ENCODE measurements around the gene RAI1.

The RAI1 gene

GRCh38 chr17:17754719-17755686, 73.7 kb downstream of the RAI1 start:
- DNase-seq (ENCODE audit: extremely low spot score): no peak
- CTCF ChIA-PET: interaction anchor here (0.7 kb wide), 1 partner anchor 318 kb away, joined by 3 read pairs; no protein-coding TSS in a partner anchor
- POLR2A ChIA-PET: interaction anchor here (2.2 kb wide), 1 partner anchor 81 kb away, joined by 9 read pairs; the partner anchor contains the start of gene SREBF1
- TF ChIP-seq BHLHE40 (IDR thresholded peaks at IDR 0.05; ENCODE audit: borderline replicate concordance): no peak
- no peak for TF ChIP-seq HDGF (IDR thresholded peaks at IDR 0.05; ENCODE audit: borderline replicate concordance)
- no peak for TF ChIP-seq SP1 (IDR thresholded peaks at IDR 0.05)
- TF ChIP-seq FOXM1 (IDR thresholded peaks at IDR 0.05; ENCODE audit: borderline replicate concordance): no peak
- no peak for TF ChIP-seq NFRKB (IDR thresholded peaks at IDR 0.05)
- no peak for TF ChIP-seq PKNOX1 (IDR thresholded peaks at IDR 0.05)
- no peak for TF ChIP-seq FOXA1 (IDR thresholded peaks at IDR 0.05)
- no peak for TF ChIP-seq FOXK2 (IDR thresholded peaks at IDR 0.05)
- TF ChIP-seq LEF1 (IDR thresholded peaks at IDR 0.05; ENCODE audit: borderline replicate concordance): no peak

GRCh38 chr17:17755715-17756114, 74.5 kb downstream of the RAI1 start:
- no peak for DNase-seq (ENCODE audit: extremely low spot score)
- ChIA-PET CTCF (interaction anchor here (0.7 kb wide), 1 partner anchor 317 kb away, joined by 3 read pairs; no protein-coding TSS in a partner anchor), POLR2A (interaction anchor here (2.2 kb wide), 1 partner anchor 80 kb away, joined by 9 read pairs; the partner anchor contains the start of gene SREBF1)
- no peak for TF ChIP-seq ARNT (IDR thresholded peaks at IDR 0.05)
- no peak for TF ChIP-seq TARDBP (IDR thresholded peaks at IDR 0.05)
- TF ChIP-seq HDGF (IDR thresholded peaks at IDR 0.05; ENCODE audit: borderline replicate concordance): no peak
- no peak for TF ChIP-seq ELF4 (IDR thresholded peaks at IDR 0.05)
- no peak for TF ChIP-seq SP1 (IDR thresholded peaks at IDR 0.05)
- TF ChIP-seq L3MBTL2 (conservative IDR thresholded peaks at IDR 0.05): no peak
- no peak for TF ChIP-seq BHLHE40 (IDR thresholded peaks at IDR 0.05; ENCODE audit: borderline replicate concordance)
- TF ChIP-seq LEF1 (IDR thresholded peaks at IDR 0.05; ENCODE audit: borderline replicate concordance): no peak
- TF ChIP-seq PKNOX1 (IDR thresholded peaks at IDR 0.05): no peak
- no peak for TF ChIP-seq FOXK2 (IDR thresholded peaks at IDR 0.05)
- TF ChIP-seq FOXA1 (IDR thresholded peaks at IDR 0.05): no peak
- TF ChIP-seq FOXM1 (IDR thresholded peaks at IDR 0.05; ENCODE audit: borderline replicate concordance): no peak
- no peak for TF ChIP-seq NFRKB (IDR thresholded peaks at IDR 0.05)
- TF ChIP-seq CTBP1 (IDR thresholded peaks at IDR 0.05; ENCODE audit: borderline replicate concordance): no peak
- no peak for TF ChIP-seq SUZ12 (IDR thresholded peaks at IDR 0.05)
- no peak for TF ChIP-seq ZNF384 (IDR thresholded peaks at IDR 0.05)

GRCh38 chr17:17757391-17757791, 76.1 kb downstream of the RAI1 start:
- ChIA-PET CTCF (interaction anchor here (0.9 kb wide), 1 partner anchor 67 kb away, joined by 3 read pairs; no protein-coding TSS in a partner anchor), POLR2A (no interaction called here)
- TF ChIP-seq FOXK2 (IDR thresholded peaks at IDR 0.05) (no peak), FOXA1 (IDR thresholded peaks at IDR 0.05) (no peak), TARDBP (IDR thresholded peaks at IDR 0.05) (no peak), HDGF (IDR thresholded peaks at IDR 0.05; ENCODE audit: borderline replicate concordance) (no peak), ELF4 (IDR thresholded peaks at IDR 0.05) (no peak), BHLHE40 (IDR thresholded peaks at IDR 0.05; ENCODE audit: borderline replicate concordance) (no peak), NFRKB (IDR thresholded peaks at IDR 0.05) (no peak), PKNOX1 (IDR thresholded peaks at IDR 0.05) (no peak)
- no peak for DNase-seq (ENCODE audit: extremely low spot score)

- TF ChIP-seq HDGF (IDR thresholded peaks at IDR 0.05; ENCODE audit: borderline replicate concordance): no peak
- TF ChIP-seq CTBP1 (IDR thresholded peaks at IDR 0.05; ENCODE audit: borderline replicate concordance): no peak
- TF ChIP-seq SP1 (IDR thresholded peaks at IDR 0.05): no peak
- no peak for TF ChIP-seq PKNOX1 (IDR thresholded peaks at IDR 0.05)
- no peak for TF ChIP-seq L3MBTL2 (conservative IDR thresholded peaks at IDR 0.05)
- no peak for TF ChIP-seq ELF4 (IDR thresholded peaks at IDR 0.05)
- TF ChIP-seq FOXK2 (IDR thresholded peaks at IDR 0.05): no peak
- TF ChIP-seq LEF1 (IDR thresholded peaks at IDR 0.05; ENCODE audit: borderline replicate concordance): no peak
- TF ChIP-seq NFRKB (IDR thresholded peaks at IDR 0.05): no peak
- TF ChIP-seq FOXA1 (IDR thresholded peaks at IDR 0.05): no peak
- no peak for TF ChIP-seq SUZ12 (IDR thresholded peaks at IDR 0.05)
- TF ChIP-seq FOXM1 (IDR thresholded peaks at IDR 0.05; ENCODE audit: borderline replicate concordance): no peak
- no peak for TF ChIP-seq ZNF384 (IDR thresholded peaks at IDR 0.05)
- no peak for TF ChIP-seq TARDBP (IDR thresholded peaks at IDR 0.05)
- ChIA-PET POLR2A (interaction anchor here (1.0 kb wide), 1 partner anchor 19 kb away, joined by 3 read pairs; no protein-coding TSS in a partner anchor), CTCF (interaction anchor here (0.9 kb wide), 1 partner anchor 68 kb away, joined by 3 read pairs; no protein-coding TSS in a partner anchor)
- no peak for DNase-seq (ENCODE audit: extremely low spot score)
Measured at GRCh38 chr17:17757956-17758845, 76.9 kb downstream of the RAI1 start.

Data from HEK293T (cell line).